ENCODE measurements around the gene RFC5.
"Not testable (repeated sequence)": the region's sequence is repeated elsewhere in the genome, so short reads cannot be mapped to it uniquely, and the experiment has no call there.

The RFC5 gene, protein sequence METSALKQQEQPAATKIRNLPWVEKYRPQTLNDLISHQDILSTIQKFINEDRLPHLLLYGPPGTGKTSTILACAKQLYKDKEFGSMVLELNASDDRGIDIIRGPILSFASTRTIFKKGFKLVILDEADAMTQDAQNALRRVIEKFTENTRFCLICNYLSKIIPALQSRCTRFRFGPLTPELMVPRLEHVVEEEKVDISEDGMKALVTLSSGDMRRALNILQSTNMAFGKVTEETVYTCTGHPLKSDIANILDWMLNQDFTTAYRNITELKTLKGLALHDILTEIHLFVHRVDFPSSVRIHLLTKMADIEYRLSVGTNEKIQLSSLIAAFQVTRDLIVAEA

DNA sequence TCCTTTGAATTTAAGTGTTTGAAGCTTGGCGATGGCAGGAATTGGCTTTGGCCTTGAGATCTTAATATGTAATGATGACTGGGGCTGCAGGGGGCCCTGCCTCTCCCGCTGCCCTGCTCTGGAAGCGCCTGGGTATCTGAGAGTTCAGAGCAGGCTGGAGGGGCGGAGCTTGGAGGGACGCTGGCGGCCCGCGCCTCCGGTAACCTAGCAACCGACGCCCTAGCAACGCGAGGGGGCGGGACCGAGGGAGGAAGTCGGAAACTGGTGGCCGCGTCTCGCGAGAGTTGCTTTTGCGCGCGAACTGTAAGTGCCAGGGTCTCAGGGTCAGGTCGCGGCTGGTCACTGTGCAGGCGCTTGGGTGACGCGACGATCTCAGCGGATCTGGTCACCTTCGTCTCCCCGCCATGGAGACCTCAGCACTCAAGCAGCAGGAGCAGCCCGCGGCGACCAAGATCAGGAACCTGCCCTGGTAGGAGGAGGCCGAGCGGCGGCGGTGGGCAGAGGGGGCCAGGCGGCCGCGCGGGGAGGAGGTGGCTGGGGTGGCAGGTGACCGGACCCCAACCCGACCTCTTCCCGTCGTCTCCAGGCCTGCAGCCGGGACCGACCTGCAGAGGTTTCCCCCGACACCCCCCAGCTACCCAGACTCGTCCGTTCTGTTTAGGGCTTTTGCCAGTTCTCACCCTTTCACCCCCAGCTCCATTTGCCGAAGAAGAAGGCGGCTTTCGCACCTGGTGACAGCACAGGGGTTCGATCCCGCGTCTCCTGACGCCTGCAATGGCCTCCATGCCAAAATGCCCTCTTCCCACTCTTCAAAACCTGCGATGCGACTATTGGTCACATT lies at the start of gene RFC5:
RFC5 (plus strand) TSS at position 280 of the 841 bp plus-strand sequence; CDS start at position 405, 125 bp downstream.
- DNase-seq: peak; percentile 98

DNA sequence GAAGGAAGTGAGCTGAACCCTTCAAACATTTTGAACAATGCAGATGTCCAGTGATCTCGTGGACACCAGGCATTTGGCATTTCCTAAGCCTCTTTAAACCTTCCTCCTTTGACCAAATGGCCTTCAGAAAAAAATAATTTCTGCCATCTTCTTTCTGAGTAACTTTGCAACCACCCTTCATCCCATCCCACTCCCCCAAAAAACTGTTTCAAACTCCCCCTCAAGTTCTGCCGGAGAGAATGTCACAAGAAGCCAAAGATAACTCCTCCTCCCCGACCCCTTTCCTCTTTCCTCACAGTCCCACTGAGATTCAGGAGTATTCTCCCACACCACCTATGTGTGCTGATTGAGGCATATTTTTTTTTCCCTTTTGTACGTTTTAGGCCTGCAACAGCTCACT lies 49.5 kb upstream of the RFC5 start:
- no peak for DNase-seq

- DNase-seq: peak; percentile 43
These were observed 49.0 kb upstream of the RFC5 start for GRCh38 chr12:117967512-117967911.

DNA sequence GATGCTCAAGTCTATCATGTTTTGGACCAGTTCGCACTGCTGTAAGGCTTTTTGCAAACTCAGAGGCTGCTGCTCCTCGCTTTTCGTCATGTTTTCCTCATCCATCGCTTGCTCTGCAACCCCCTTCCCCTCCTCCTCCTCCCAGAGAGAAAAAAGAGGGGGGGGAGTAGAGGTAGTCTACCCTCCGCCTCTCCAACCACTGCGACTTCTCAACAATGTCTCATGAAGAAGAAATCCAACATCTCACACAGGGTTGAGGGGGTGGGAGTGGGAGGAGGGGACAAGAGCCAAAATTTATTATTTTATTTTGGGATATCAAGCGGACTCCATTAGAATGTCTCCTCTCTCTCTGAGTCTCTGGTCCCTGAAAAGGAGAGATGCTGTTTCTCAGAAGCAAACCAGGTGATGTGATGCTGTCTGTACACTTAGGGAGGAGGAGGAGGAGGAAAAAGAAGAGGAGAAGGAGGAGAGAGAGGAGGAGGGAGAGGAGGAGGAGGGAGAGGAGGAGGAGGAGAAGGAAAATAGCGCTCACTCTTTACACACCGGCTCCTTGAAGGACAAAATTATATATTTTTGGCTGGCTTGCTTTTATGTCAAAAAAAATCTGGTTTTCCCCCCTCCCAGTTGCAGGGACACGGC lies 48.2 kb upstream of the RFC5 start:
- peak; percentile 42 for DNase-seq

- peak; percentile 98 for DNase-seq
These were observed 47.5 kb upstream of the RFC5 start, which contains the start of gene KSR2 for GRCh38 chr12:117968826-117969659. Gene KSR2 (minus strand): TSS chr12:117968990. CDS start chr12:117968255, 735 bp downstream.

GRCh38 chr12:117970334-117970733 lies 46.2 kb upstream of the RFC5 start:
- DNase-seq: no peak

GRCh38 chr12:117972301-117972700 lies 44.2 kb upstream of the RFC5 start:
- DNase-seq: no peak

DNA sequence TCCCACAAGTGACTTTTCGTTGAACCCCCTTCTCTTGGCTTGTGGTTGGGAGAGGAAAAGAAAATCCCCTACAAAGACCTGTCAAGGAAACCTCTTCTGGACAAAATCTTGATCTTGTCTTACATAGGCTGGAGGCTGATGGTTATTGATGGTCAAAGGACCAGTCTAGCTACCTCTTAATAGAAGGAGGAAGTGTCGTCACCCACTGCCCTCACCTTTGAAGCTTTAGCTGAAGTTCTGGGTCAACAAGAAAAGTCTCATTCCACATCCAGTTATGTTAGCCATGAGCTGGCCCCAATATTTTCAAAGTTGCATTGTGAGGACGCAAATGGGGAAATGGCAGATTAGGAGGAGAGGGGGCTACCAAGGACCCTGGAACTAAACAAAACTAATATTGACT lies 41.5 kb upstream of the RFC5 start:
- no peak for DNase-seq

DNA sequence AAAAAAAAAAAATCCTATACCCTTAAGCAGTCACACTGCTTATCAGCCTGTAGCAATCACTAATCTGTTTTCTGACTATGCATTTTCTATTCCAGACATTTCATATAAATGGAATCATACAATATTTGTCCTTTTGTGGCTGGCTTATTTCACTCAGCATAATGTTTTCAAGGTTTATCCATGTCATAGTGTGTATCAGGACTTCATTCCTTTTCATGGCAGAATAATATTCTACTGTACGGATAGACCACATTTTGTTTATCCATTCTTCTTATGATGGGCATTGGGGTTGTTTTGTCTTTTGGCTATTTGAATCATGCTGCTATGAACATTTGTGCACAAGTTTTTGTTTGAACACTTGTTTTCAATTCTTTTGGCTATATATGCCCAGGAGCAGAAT lies 39.1 kb upstream of the RFC5 start:
- no peak for DNase-seq

GRCh38 chr12:117980616-117981015 lies 35.9 kb upstream of the RFC5 start:
- no peak for DNase-seq

DNA sequence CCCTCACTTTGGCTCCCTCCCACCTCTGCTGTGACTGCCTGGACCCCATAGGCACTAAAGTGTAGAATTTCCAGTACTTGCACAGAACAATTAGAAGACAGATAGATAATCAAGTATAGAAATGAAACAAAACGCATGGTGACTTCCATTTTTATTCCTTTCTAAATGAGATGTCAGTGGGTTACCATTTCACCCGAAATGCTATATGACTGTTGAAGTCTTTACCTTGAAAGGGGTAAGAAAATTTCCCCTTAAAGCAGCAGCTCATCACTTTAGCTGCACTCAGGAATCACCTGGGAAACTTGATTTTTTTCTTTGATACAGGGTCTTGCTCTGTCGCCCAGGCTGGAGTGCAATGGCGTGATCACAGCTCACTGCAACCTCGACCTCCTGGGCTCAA lies 35.2 kb upstream of the RFC5 start:
- DNase-seq: no peak

DNA sequence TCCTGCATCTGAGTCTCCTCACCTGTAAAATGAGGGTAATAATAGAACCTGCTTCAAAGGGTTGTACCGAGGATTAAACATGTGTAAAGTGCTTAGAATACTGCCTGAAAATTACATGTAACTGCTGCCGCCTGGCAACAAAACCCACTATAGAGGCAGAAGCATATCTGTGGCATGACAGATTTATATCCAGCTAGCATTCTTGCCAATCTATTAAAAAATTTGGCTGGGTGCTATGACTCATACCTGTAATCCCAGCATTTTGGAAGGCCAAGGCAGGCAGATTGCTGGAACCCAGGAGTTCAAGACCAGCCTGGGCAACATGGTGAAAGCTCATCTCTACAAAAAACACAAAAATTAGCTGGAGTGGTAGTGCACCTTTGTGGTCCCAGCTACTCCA lies 31.3 kb upstream of the RFC5 start:
- DNase-seq: no peak

GRCh38 chr12:117986705-117987469 lies 29.6 kb upstream of the RFC5 start:
- no peak for DNase-seq

DNA sequence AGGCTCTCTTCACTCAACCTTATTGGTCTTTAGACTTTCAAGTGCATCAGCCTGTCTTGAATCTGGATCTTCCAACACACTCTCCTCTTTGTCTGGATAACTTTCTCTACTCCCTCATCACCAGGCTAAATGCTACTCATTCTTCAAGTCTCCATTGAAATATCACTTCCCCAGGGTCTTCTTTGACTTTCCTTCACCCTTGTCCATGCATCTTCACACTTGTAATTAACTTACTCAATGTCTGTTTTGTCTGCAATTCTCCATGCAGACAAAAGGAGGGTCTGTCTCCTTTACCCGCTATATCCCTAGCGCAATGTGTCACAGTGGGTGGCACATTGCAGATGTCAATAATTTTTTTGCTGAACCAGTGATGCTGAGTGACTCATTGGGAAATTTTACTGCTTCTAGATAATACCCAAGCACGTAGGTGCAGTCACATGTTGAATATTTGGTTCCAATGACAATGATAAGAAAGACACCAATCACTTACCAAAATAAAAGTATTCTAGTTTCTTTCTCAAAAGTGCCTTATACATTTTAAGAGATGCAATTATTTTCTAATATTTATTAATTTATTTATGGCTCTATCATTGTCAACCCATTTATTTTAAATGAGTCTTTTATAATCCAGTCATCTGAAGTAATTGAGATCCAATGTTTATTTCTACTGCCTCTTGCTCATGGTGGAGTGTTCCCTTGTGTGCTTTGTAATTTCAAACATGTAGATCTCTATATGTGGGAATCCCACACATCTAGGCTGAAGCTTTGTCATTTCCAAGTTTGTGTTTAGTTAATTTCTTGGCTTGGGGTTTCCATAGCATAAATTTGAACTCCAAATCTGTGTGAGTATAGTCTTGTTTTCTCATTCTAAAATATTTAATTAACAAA lies 21.7 kb upstream of the RFC5 start:
- DNase-seq: no peak

- no peak for DNase-seq
These were observed 17.8 kb upstream of the RFC5 start for GRCh38 chr12:117998719-117999118.

- DNase-seq: not testable (repeated sequence)
These were observed 16.7 kb upstream of the RFC5 start for GRCh38 chr12:117999806-118000205.

DNA sequence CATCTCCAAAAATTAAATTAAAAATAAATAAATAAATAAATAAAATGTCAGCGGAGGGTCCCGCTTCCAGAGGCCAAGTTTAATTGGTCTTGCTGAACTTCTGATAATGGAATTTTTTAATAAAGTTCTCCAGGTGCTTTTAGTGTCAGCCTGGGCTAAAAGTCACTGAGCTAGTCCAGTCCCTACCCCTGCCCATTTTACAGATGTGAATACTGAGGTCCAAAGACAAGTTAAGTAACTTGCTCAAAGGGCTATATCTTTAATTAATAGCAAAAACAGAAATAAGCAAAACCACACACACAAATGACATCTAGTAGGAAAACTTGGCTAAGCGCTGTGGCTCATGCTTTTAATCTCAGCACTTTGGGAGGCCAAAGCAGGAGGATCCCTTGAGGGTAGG lies 5.6 kb upstream of the RFC5 start:
- DNase-seq: no peak

- no peak for DNase-seq
These were observed 5.1 kb upstream of the RFC5 start for GRCh38 chr12:118011377-118011776.

- DNase-seq: no peak
These were observed 4.5 kb upstream of the RFC5 start for GRCh38 chr12:118011961-118012360.

GRCh38 chr12:118013283-118013682 lies 3.2 kb upstream of the RFC5 start:
- no peak for DNase-seq

- DNase-seq: no peak
These were observed 1.2 kb upstream of the RFC5 start for GRCh38 chr12:118015306-118015705.
